Right hindlimb (tissue), 1 donor: ENCODE measurements around the gene ZNF175.

Source experiments
- DNase-seq: peaks from one replicate; pipeline ENCODE4 v3.0.0-alpha.2; 2018

ZNF175 gene

GRCh38 chr19:51637362-51637978, 66.4 kb downstream of the ZNF175 start:
- DNase-seq: no peak

GRCh38 chr19:51639916-51640315, 68.8 kb downstream of the ZNF175 start:
- no peak for DNase-seq

GRCh38 chr19:51640386-51640785, 69.3 kb downstream of the ZNF175 start:
- no peak for DNase-seq

- DNase-seq: no peak
Observed at GRCh38 chr19:51641648-51642047, 70.6 kb downstream of the ZNF175 start.
